AG04450 (cell line): ENCODE results near the gene ROMO1. TPM values are rescaled to one million over a fixed set of nuclear protein-coding genes. Genes with fewer than 3 reads are reported as not detected.

Experiments used
- CTCF ChIA-PET: fragments of 300-600, 350-600 bp; formaldehyde crosslinking; extraction: SDS; loops from one replicate; lab custom pipeline; 2022; ENCODE audit warnings: antibody characterized with exemption, inconsistent platforms; lab: Charles Lee
- POLR2A ChIA-PET: fragments of 350-600 bp; formaldehyde crosslinking; extraction: SDS; loops from one replicate; lab custom pipeline; 2021; ENCODE audit warnings: antibody characterized with exemption, inconsistent platforms; lab: Yijun Ruan, JAX
- DNase-seq: peaks from one replicate; pipeline ENCODE4 v3.0.0-alpha.2; 2011; ENCODE audit warnings: low read depth, low spot score
- H3K27ac ChIP-seq: one replicate; pipeline ENCODE4 v1.5.1; 2012; ENCODE audit warnings: low read depth, low read length, control low read depth
- H3K27me3 ChIP-seq: one replicate; pipeline ENCODE4 v1.6.0; 2012; ENCODE audit warnings: low read length; ENCODE audit not compliant: control insufficient read depth, insufficient read depth
- H3K4me3 ChIP-seq: 2 replicates; pipeline ENCODE4 v1.5.1; 2011; ENCODE audit warnings: mild to moderate bottlenecking, low read depth, low read length, control low read depth
- H3K9me3 ChIP-seq: 2 replicates; pipeline ENCODE4 v1.5.1; 2012; ENCODE audit warnings: low read length; ENCODE audit not compliant: control insufficient read depth, insufficient read depth
- polyA plus RNA-seq: library from polyadenylated mRNA; depleted of rRNA; stranded (reverse); fragments of >200 nt; gene quantifications from 2 replicates; pipeline ENCODE4 v1.2.3, GENCODE V29; 2011
- TF ChIP-seq, protein P1 (sequence below): IDR thresholded peaks from 2 replicates; pipeline ENCODE4 v1.5.1; 2011; ENCODE audit warnings: low read depth, low read length, control low read depth, inconsistent platforms

Gene ROMO1
- polyA plus RNA-seq, 1 experiment, result 177 TPM

DNA sequence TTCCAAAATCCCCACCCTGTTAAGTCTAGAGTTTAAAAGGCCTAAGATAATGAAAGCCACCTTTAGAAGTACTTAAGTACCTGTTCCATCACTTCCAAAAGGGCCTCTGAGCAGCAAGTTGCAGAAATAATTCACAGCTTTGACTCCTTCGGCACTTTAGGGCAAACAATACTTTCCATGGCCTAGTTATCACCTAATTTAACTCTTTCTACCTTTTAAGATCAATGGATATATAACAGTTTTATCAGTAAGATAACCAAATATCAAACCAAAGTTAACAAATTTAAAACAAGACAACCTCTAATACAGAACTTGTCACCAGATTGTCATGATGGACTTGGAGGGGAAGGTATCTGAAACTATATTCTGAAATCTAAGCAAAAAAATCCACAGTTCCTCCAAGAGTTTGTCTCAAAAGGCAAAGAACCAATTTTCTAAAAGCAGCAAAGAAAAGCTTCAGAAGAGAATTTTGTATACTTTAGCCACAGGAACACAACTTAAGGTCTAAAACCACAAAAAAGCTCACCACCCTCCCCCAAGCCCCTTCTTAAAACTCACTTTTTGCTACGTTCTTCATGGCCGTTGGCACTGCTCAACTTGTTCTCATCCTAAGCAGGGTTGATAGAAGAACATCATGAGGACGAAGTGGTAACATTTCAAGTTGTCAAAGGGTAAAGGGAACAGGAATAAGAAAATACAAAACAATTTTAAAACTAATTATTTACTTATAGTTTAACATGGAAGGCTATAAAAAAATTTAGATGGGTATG is 39.4 kb downstream of the ROMO1 start:
- ChIA-PET CTCF (interaction anchor here (1.6 to 1.9 kb wide), 2 partner anchors 146 to 216 kb away, joined by 7 to 8 read pairs; partner anchors contain the start of gene SCAND1), POLR2A (no interaction called here)
- peak overlapping the region; percentile 36 for H3K4me3 ChIP-seq
- H3K9me3 ChIP-seq, result peaks cover 4% of the 10 kb centered on the region; the same call in 1 of the 2 replicates
- TF ChIP-seq, protein P1, sequence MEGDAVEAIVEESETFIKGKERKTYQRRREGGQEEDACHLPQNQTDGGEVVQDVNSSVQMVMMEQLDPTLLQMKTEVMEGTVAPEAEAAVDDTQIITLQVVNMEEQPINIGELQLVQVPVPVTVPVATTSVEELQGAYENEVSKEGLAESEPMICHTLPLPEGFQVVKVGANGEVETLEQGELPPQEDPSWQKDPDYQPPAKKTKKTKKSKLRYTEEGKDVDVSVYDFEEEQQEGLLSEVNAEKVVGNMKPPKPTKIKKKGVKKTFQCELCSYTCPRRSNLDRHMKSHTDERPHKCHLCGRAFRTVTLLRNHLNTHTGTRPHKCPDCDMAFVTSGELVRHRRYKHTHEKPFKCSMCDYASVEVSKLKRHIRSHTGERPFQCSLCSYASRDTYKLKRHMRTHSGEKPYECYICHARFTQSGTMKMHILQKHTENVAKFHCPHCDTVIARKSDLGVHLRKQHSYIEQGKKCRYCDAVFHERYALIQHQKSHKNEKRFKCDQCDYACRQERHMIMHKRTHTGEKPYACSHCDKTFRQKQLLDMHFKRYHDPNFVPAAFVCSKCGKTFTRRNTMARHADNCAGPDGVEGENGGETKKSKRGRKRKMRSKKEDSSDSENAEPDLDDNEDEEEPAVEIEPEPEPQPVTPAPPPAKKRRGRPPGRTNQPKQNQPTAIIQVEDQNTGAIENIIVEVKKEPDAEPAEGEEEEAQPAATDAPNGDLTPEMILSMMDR, result no peak
- no peaks in the 10 kb centered on the region for H3K27me3 ChIP-seq
- H3K27ac ChIP-seq, result no peak overlapping the region
- no peak for DNase-seq

DNA sequence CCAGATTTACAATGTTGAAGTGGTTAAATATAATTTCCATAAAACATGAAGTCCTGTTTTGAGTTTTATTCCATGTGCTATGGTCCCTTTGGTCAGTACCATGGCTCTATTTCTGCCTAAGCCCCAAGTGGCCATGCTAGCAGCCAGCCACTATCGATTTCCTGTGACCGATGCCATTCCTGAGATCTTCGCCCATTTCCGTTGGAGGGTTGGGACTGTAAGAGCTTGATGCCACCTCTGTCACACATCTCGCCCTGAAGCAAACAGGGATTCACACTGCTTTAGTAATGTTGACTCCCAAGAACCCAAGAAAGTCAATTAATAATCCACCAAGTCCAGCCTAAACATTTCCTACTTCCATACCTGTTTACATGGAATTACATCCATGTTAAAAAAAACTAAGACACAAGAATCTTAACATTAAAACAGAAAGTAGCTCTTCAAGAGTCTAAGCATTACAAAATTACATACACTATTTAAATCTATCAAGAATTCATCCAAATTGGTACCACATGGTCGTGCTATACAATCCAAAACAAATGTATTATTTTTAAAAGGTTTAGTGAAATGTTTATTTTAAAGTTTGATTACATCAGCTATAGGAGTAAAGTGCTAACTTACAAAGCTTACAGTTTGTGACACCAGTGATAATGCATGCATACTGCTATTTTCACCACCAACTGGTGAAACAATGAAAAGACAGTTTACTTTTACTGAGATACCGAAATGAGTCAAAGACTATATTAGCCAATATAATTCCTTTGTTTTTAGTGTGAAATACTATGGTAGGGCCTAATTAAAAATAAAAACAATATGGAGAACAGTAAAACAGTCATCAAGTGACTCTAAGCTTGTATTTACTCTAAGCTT is 40.3 kb downstream of the ROMO1 start:
- no peak for DNase-seq
- H3K9me3 ChIP-seq, result peaks cover 4% of the 10 kb centered on the region; the same call in 1 of the 2 replicates
- POLR2A ChIA-PET, result interaction anchor here (0.8 kb wide), 2 partner anchors 14 to 31 kb away, joined by 8 to 9 read pairs; no protein-coding TSS in a partner anchor
- H3K4me3 ChIP-seq, result peak overlapping the region; percentile 89
- H3K27me3 ChIP-seq, result no peaks in the 10 kb centered on the region
- H3K27ac ChIP-seq, result no peak overlapping the region
- TF ChIP-seq, protein P1, result peak; percentile 31; the same call in 1 of the 2 replicates
- CTCF ChIA-PET, result interaction anchor here (0.6 to 1.9 kb wide), 3 partner anchors 12 to 215 kb away, joined by 5 to 8 read pairs (median 7); partner anchors contain the start of gene SCAND1

DNA sequence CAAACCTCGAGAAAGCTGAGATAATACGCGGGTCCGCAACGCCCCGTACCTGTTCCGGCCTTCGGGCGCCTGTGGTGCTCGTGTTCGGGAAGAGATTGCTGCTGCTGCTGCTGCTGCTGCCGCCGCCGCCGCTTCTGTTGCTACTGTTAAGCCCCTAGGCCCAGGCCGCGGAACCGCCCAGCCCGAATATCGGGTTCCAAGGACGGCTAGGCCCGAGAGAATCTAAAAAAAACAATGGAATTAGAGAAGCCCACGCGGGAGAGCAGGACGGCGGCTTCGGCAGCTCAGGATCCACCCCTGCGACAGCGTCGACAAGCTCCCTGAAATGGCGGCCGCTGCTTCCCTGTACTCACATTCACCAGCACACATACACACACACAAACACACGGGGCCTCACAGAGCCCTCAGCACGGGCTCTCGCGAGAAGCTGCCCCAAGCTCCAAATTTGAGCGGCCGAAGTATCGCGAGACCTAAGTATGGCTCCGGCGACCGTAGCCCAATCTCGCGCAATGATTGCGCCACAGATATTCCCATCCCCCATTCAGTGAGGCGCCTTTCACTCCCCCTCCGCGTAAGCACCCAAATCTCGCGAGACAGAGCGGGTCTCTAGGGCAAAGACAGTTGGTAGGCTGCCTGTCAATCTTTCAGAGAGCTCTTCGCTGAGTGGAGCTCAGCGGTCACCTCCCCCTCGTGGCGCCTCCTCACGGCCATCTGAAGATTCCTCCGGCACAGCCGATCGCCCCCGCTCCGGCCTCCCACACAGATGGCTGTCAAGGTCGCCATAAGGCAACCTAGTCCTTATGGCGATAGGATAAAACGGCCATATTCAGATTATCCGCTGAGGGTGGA is 42.9 kb downstream of the ROMO1 start, which contains the start of gene RBM39:
TSS of gene RBM39 (minus strand) at position 369 of the 849 bp plus-strand sequence. CDS start 1,386 bp downstream, outside the sequence.
- DNase-seq, result peak; percentile 100
- TF ChIP-seq, protein P1, result peak; percentile 52
- H3K4me3 ChIP-seq, result peak within 1 kb of the TSS; percentile 89
- H3K9me3 ChIP-seq, result peaks cover 4% of the 10 kb centered on the region; the same call in 1 of the 2 replicates
- CTCF ChIA-PET, result interaction anchor here (0.6 to 1.3 kb wide), 10 partner anchors 13 to 212 kb away, joined by 3 to 7 read pairs (median 3); partner anchors contain the start of gene SCAND1
- POLR2A ChIA-PET, result interaction anchor here (0.5 to 2.6 kb wide), 47 partner anchors 8 to 724 kb away, joined by 3 to 71 read pairs (median 4); partner anchors contain the start of genes NFS1, PHF20, ROMO1 and SCAND1
- H3K27ac ChIP-seq, result peak within 1 kb of the TSS; percentile 99
- H3K27me3 ChIP-seq, result no peaks in the 10 kb centered on the region

DNA sequence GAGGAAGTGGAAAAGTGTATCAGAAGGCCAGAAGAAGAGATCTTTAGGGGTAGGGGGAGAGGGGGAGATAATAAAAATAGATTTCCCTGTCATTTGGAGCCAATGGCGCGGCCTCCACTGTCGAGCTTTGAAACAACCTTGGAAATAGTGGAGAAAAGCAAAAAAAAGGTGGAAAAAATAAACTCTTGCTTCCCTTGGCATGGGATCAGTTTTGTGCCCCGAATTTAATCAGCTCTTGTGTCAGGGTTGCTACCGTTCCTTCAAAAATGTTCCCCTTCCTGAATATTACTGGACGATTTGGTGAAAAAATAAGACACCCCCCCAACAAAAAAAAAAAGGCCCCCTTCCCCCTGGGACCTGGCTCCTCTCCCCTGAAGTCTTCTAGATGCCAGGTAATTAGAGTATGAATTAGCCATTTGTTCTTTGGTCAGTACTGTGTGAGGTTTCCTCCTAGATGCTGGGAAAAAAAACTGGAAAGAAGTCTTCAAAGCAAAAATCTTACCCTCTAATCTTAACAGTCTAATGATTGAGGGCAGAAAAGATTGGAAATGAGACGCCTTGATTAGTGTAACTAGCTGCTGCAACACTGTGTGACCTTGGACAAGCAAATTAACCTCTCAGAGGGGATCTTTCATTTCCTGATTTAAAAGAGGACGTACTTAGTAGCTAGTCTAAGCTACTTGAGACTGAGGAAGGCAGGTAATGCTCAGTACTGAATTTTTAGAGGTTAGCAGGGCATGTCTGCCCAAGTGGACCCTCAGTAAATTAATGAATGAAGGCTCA is 43.7 kb downstream of the ROMO1 start:
- CTCF ChIA-PET, result interaction anchor here (0.9 to 1.3 kb wide), 4 partner anchors 24 to 141 kb away, joined by 3 to 4 read pairs (median 3); no protein-coding TSS in a partner anchor
- Histone ChIP-seq H3K27me3 (no peaks in the 10 kb centered on the region), H3K4me3 (peak overlapping the region; percentile 77), H3K9me3 (peaks cover 4% of the 10 kb centered on the region; the same call in 1 of the 2 replicates), H3K27ac (peak overlapping the region; percentile 91)
- DNase-seq, result no peak
- POLR2A ChIA-PET, result interaction anchor here (0.6 to 2.6 kb wide), 42 partner anchors 8 to 725 kb away, joined by 3 to 71 read pairs (median 5); partner anchors contain the start of genes NFS1, PHF20, ROMO1 and SCAND1
- TF ChIP-seq, protein P1, result no peak
